DOHH2 (cell line): ENCODE data around the gene PKN1.

Experiments used
- EZH2phosphoT487 ChIP-seq: fragments of 200-600 bp; sonication (generic); IDR thresholded peaks from 2 replicates; pipeline ENCODE4 v1.6.1; 2017; ENCODE audit warnings: borderline replicate concordance, mild to moderate bottlenecking, antibody characterized with exemption, low read length, moderate library complexity, mixed read lengths
- TF ChIP-seq, protein P1 (sequence below): fragments of 200-600 bp; sonication (generic); IDR thresholded peaks from one replicate; pipeline ENCODE4 v1.5.1; 2014; ENCODE audit warnings: antibody characterized with exemption, mild to moderate bottlenecking, low read depth, low read length; ENCODE audit not compliant: poor library complexity, severe bottlenecking

DNA sequence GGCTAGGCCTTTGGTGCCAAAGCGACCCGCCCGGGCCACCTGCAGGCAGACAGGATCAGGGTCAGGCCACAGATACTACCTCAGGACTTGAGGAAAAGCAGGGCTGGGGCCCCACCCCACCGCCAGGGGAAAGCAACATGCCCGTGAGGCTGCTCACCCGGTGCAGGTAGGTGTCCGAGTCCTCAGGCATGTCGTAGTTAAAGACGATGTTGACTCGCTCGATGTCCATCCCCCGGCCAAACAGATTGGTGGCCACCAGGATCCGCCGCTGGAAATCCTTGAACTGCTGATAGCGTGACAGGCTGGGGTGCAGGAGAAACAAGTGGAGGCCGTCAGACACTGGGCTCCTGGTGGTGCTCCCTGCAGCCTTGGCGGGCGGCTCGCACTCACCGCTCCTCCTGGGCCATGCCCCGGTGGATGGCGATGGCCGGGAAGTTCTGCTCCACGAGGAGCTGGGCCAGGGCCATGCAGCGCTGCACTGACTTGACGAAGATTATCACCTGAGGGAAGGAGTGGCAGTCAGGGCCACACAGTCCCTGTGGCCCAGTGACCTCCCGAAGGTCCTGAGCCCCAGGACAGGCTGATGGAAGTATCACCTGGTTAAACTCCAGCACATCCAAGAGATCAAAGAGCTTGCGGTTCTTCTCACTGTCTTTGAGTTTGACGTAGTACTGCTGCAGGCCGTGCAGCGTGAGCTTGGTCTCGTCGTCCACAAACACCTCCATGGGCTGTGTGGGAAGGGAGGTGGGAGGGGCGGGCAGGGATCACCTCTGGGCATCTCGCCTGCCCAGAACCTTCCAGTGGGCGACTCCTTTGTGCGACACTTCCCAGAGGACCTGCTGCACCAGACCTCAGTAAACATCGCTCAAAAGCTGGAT, 23.7 kb upstream of the PKN1 start:
- TF ChIP-seq, protein P1, sequence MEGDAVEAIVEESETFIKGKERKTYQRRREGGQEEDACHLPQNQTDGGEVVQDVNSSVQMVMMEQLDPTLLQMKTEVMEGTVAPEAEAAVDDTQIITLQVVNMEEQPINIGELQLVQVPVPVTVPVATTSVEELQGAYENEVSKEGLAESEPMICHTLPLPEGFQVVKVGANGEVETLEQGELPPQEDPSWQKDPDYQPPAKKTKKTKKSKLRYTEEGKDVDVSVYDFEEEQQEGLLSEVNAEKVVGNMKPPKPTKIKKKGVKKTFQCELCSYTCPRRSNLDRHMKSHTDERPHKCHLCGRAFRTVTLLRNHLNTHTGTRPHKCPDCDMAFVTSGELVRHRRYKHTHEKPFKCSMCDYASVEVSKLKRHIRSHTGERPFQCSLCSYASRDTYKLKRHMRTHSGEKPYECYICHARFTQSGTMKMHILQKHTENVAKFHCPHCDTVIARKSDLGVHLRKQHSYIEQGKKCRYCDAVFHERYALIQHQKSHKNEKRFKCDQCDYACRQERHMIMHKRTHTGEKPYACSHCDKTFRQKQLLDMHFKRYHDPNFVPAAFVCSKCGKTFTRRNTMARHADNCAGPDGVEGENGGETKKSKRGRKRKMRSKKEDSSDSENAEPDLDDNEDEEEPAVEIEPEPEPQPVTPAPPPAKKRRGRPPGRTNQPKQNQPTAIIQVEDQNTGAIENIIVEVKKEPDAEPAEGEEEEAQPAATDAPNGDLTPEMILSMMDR = no peak
- no peak for TF ChIP-seq EZH2phosphoT487
